Umbilical cord (tissue), 2 donors: ENCODE measurements around the gene MAFF. TPM values are rescaled to one million over a fixed set of nuclear protein-coding genes. Genes with fewer than 3 reads are reported as not detected.
A peak's percentile ranks its signal among the peaks of the same experiment; 100 is the strongest.
"Not testable (repeated sequence)": the region's sequence is repeated elsewhere in the genome, so short reads cannot be mapped to it uniquely, and the experiment has no call there.

ENCODE experiments used
- DNase-seq: peaks from one replicate; pipeline ENCODE4 v3.0.0-alpha.2; 2015; ENCODE audit warnings: low spot score
- total RNA-seq: library from RNA; depleted of rRNA; stranded (reverse); fragments of >200 nt; gene quantifications from one replicate; pipeline ENCODE4 v1.2.3, GENCODE V29; 2014; ENCODE audit warnings: low replicate concordance; ENCODE audit not compliant: insufficient read depth

Gene MAFF
- total RNA-seq, 1 donor from 2014 or later = 31.3 TPM

DNA sequence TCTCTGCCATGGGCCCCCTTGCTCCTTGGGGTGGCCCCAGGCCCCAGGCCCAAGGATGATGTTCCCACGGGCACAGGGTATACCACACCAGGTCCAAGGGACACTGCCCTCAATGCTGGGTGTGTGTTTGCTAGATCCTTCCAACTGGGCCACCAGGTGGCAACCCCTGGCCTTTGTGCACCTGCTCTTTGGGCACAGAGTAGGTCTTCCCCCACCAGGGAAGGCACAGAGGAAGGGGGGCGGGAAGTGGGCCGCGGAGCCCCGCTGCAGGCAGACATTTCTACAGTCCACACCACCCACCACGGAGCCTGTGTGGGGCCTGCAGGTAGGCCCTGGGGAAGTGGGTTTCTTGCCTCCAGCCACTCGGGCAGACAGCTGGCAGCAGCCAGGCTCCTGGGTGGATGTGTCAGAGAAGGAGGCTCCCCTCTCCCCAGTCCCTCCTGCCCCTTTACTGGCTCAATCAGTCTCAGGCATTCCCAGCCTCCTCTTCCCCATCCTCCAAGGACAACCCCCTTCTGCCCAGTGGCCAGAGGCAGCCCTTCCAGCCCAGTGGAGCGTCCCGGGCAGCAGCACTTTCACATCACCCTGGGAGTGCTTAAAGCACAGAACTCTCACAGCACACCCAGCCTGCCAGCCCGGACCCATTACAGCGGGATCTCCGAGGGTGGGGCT is 21.6 kb downstream of the MAFF start:
- no peak for DNase-seq

DNA sequence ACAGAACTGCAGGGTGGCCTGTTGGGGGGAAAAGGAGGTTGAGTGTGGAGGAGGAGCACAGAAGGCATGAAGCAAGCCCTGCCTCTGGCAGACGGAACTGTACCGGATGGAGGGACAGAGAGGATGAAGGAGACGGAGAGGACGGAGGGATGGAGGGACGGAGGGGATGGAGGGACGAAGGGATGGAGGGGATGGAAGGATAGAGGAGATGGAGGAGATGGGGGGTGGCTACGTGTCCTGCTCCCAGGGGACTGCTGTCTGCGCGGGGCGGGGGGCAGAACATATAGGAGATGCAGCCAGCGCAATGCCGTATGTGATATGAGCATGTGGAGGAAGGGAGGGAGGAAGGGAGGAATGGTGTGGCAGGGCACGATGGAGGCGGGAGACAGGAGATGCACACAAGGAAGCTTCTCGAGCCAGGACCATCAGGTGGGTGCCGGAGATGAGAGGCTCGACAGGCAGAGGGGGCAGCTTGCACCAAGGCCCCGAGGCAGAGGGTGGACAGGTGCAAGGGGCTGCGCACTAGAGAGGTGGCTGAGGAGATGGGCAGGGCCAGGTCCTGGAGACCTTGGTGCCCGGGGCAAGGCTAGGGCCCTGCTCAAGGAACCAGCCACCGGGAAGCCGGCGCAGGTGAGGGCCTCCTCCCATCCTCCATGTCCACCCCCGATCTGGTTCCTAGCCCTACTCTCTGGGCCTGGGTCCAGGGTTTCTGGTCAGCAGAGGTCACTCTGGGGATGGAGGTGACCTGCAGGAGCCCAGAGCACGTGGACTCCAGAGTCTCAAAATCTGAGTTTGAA is 25.3 kb downstream of the MAFF start:
- DNase-seq = no peak

DNA sequence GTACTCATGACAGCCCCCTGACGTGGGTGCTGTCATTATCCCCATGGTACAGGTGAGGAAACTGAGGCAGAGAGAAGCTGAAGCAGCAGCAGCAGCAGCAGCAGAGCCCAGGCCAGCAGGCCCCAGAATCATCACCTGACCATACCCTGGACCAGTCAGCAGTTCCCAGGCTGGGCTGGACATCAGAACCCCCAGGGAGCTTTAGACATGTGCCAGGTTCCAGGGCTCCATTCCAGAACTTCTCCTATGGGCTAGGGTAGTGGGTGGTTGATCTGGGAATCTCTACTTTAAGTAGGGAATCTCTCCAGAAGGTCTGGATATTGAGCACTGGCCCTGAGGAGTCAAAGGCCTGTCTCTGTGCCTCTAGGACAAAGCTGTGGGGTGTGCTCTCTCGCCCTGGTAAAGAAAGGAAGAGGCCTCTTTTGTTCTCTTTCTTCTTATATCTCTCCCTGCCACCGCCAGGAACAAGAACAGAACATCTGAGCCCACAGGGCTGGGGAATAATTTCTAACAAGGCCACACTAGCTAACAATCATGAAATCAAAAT is 26.6 kb downstream of the MAFF start:
- DNase-seq = no peak

DNA sequence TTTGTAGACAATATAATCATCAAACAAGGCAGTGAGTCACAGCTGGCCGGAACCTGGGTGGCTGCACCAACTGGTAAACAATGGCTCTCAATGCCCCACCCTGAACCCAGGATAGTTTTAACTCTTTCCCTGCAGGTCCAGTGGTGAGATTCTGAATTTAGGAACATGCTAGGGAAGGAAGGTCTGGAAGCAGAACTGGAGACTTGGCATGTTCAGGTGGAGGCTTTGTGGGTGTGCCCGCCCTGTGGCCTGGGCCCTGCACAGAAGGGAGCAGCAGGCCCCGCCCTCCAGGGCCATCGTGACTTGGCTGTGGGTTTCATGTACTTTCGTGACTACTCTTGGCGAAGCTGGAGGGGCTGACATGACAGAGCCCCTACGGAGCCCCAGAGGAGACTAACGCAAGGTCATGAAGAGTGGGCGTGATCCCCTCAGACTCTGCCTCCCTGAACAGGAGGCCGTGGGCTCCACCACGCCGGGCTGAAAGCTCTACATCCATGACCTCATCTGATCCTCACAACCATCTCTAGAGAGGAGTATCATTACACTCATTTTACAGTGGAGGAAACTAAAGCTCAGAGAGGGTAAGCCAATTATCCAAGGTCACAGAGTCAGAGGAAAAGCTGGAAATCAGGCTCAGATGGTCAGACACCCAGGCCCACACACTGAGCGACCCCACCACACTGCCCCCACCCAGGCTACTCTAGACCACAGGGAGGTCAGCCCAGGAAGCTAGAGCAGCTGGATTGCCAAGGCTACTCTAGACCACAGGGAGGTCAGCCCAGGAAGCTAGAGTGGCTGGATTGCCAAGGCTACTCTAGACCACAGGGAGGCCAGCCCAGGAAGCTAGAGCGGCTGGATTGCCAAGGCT is 27.3 kb downstream of the MAFF start:
- DNase-seq = no peak

DNA sequence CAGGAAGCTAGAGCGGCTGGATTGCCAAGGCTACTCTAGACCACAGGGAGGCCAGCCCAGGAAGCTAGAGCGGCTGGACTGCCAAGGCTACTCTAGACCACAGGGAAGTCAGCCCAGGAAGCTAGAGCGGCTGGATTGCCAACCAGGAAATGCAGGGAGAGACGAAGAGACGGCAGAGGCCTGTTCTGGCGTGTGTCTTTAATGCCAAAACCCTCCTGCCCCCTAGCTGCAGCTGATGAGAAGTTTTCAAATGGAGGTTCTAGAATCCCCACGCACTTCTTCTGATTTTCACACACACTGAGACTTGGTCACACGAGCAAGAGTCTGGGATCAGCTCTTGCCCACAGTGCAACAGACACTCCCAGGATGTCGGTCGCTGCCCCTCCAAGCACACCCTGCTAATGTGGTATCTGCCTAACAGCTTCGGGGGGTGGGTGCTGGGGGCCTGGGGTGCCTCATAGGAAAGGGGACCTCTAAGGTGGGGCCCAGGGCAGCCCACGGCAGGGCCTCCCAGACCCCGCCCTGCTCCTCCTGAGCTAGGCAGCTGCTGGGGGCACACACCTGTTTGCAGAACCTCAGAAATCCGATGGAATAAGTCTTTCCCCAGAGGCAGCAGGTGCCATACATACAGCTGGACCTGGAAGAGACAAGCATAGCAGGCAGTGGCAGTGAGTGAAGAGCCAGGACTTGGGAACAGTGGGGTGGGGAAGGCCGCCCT is 28.5 kb downstream of the MAFF start:
- DNase-seq = peak; percentile 73

DNA sequence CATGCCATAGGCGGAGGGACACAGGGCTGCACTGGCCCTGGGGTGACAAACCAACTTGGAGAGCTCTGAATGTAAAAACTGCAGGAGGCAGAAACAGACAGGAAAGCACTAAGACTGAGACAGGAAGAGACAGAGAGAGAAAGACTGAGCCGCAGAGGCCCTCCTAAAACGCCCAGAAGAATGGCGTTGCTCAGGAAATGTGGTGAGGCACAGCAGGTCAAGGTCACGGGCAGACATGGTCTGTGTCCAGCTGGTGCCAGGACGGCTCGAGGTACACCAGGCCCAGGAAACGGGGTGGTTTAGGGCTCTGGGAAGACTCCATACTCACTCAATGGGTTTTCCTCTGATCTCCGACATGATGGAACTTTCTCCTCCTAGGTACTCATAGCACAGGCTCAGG is 29.1 kb downstream of the MAFF start:
- DNase-seq = no peak

DNA sequence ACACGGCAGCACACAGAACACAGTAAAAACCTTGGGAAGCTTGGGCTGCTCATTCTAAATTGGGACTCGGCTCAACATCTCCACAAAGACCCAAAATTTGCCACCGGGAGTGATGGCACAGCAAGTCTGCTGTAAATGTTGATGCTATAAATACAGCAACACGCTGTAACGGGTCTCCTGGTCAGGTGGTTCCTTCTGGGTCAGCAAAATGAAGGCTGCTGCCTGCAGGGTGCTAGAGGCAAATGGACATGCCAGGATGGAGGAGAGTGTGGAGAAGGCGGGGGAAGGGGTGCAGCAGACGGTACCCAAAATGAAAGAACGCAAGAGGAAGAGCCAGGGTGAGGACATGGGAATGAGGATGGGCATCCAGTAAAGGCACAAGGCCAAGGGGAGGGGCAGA is 30.4 kb downstream of the MAFF start:
- DNase-seq = no peak

DNA sequence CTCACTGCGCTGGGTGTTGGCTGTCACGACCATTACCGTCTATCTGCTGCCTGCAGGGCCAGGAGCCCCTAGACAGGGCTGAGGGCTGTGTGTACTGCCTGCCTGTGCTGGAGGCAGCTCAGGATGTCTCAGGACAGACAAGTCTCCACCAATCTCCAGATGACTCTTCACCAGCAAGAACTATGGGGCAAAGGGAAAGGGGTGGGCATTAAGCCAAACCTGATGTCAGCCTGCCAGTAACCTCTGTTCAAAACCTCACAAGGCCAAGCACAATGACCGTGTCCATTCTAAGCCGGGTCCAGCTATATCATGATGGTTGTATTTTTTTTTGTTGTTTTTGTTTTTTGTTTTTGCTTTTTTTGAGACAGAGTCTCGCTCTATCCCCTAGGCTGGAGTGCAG is 31.6 kb downstream of the MAFF start:
- DNase-seq = no peak

DNA sequence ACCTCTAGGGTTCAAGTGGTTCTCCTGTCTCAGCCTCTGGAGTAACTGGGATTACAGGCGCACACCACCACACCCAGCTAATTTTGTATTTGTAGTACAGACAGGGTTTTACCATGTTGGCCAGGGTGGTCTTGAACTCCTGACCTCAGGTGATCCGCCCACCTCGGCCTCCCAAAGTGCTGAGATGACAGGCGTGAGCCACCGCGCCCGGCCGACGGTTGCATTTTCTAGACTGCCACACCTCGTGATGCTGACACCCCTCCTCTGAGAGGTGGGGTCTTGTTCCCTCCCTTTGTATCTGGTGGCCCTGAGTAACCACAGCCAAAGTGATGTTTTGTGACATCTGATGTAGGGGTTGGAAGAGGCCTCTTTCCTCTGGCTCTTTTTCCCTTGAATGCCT is 32.1 kb downstream of the MAFF start:
- not testable (repeated sequence) for DNase-seq

DNA sequence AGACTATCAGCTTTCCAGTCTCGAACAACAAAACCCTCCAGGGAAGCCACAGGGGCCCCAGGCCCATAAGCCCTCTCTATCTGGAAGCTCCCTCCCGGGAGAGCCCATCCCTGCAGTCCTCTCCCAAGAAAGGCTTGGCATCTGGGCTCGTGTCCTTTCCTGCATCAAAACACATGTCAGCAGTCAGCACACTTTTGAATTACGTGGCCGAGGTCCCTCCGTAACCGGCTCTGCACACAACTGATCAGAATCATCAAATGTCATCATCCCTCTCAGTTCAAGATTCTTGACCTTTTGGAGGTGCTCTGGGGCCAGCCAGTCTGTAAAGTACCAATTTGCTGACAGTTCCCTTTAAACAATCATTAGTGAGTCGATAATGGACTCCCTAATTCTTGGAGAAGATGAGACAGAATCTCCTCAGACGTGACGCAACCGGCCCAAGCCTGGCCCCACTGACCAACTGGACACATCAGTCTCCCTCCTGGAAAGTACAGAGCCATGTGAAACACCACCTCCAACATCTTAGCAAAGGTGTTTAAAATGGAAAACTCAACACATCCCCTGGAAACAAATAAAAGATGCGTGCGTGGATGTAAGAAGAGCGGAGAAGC is 33.6 kb downstream of the MAFF start:
- DNase-seq = no peak

DNA sequence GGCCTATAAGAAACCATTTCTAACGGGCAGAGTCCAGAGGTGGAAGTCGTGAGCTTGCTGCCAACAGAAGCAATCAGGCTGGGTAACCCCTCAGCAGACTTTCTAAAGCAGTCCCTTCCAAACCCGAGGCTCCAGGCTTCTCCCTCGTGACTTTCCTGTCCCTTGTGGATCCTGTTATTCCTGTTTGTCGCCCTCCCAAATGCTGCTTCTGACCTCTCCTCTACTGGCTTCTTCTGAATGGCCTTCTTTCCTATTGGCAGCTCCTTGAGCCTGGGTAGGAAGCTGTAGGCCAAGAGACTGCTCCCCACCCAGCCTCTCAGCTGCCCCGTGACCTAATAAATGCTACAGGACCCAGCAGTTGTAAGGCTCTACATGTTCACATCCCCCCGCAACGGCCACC is 35.0 kb downstream of the MAFF start:
- DNase-seq = no peak

DNA sequence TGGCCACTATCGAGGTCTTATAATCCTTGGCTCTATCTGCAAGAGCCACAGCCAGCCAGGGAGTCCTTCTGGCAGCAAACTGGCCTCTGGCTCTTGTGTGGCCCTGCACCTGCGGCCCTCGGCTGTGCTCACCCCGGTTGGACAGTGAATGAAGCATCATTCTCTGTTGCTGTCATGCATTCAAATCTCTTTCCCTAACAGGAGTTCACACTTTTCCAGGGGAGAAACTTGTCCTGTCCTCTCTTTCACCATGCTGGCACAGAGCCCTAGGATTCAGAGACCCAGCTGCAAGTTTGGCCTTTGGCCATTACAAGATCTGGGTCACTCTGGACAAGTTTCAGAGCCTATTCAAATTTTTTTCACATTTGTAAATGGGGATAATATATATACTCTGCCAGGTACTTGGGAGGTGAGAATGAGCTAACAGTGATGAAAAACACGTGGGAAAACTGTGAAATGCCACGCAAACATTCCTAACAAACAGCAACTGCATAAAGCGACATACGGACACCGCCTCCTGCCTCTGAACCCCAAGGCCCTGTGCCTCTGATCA is 36.8 kb downstream of the MAFF start:
- DNase-seq = no peak

DNA sequence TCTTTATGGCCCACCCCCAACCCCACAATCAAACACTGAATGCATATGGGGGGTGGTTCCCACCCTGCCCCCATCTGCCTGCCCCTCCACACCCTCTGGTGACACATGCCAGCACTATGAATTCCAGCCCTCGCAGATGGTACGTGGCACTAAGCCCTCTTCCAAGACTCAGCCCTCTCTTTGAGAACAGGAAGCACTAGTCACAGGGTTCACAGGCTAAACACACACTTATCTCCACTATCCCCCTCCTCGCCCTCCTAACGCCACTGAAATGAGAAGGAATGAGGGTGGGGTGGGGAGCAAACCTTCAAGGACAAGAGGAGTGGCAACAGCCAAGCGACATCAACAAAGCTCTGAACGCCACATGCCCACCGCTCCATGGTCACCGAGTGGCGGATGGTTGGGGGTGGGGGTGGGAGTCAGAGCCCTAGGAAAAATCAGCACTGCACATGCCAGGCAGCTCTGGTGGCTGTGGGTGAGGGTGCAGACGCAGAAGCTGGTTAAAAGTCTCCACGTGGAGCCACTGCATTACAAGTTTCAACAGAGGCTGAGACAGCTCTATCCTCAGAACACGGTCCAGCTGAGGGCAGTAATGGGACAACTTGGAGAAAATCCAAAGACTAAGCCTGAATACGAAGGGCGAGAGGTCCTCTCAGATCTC is 37.4 kb downstream of the MAFF start:
- peak; percentile 89 for DNase-seq

DNA sequence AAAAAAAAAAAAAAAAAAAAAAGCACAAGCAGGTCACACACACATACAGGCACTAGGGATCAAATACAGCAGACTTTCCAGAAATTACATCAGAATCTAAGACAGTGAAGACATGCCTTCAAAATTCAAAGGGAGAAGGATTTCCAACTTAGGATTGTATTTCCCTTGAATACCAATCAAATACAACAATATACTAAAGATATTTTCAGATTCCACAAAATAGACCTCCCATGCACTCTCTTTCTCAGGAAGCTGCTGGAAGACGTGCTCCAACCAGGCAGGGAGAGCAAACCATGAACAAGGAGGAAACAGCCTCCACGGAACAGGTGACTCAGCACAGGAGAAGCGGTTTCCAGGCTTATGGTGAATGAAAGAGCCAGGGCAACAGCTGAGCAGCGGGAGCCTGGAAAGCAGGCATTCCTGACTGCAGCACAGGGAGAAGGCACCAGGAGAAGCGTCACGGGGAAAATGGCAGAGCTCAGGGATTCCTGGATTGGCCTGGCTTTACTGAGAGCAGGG is 39.0 kb downstream of the MAFF start:
- DNase-seq = peak; percentile 74

DNA sequence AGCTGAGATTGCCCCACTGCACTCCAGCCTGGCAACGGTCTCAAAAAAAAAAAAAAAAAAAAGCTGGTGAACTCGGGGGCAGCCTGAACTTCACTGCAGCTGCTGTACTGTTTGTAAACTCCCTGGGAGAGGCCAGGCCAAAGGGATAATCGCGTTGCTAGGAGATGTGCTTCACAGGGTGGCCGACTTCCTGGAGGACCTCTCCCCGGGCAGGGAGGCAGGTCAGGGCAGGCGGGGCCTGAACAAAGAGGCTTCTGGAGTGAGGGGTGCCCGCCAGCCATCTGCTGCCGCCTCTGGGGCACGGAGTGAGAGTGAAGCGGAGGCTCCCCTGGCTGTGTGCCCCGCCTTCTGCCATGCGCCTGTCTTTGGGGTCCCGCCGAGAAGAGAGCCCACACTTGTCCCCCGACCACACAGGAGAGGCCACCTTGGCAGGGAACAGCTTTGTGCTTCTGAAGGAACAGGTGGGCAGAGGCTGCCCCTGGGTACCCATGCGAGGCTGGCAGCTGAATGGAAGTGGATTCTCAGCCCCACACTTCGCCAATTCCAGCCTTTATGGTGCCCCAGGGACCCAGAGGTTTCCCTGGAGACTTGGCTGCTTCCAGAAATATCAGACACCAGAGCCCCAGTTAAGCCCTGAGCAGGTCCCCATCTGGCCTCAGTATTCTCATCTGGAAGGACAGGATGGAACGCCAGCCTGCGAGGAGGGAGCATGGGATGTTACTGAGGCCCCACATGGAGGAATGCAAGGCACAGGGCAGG is 41.4 kb downstream of the MAFF start:
- peak; percentile 90 for DNase-seq

DNA sequence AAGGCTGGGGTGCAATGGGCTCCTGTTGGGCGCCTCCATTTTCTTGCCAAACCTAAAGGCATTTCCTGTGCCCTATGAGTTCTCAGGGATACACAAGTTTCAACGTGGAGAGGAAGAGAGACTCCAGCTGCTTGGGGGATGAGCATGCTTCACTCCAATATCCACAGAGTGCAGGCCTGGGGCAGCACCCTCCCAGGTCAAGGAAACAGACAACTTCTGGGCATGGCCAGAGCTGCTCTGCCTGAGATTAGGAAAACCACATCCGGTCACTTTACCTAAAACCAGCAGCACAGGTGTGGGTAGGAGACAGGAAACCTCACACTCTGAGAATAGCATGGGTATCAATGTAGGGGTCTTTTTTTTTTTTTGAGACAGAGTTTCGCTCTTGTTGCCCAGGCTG is 42.3 kb downstream of the MAFF start:
- no peak for DNase-seq

DNA sequence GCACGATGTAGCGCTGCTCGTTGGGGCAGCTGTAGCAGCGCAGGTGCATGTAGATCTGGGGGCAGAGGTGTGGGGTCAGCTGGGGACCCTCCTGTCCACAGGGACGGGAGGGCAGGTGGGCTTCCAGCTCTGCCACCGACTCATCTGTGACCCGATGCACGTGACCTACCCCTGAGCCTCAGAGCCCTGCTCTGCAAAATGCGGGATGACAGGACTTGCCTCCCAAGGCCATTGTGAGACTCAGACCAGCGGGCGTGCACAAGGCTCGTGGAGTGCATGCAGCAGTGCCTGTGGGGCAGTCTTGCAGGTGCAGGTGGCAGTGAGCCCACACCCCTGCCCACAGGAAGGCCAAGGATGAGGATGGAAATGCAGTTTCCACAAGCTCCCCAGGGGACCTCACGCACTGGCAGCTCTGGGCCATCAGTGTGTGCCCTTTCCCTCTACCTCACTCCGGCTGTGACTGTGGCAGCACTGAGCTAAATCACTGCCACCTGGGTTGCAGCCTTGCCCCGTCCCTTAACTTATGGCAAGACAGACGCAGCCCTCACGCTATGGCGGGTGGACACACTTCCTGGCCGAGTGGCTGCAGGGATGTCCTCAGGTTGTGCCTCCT is 44.4 kb downstream of the MAFF start:
- no peak for DNase-seq

DNA sequence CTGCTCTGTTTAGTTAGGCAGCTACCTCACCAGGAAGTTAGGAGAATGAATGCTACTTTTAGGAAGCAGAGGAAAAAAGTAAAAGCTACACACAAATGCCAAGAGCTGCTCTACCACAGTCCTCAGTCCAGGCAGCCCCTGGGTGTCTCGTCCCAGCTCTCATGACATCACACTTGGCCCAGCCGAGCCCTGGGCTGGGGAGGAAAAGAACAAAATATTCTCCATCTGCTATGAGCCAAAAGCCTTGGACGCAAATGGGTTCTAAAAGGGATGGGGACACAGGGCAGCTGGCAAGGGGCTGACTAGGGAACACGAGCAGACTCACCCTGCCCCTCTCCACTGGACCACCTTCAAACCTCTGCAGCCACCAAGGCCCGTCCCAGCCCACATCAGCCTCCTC is 44.9 kb downstream of the MAFF start:
- DNase-seq = no peak

DNA sequence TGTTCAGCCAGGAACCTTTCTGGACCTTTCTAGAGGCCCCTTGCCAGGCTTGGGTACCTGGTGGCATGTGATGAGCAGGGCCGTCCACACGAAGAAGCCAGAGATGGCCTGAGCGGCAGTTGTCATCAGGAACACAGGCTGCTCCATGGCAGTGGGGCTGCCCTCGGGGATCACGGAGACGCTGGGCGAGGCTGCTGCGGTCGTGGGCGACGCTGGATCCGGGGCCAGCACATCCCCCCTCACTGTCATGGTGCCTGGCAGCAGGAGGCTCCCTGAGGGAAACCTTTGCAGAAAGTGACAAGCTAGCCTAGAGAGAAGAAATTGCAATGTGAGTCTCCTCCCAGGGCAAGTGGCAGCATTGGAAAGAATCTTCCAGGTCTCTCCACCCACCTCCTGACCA is 45.9 kb downstream of the MAFF start:
- no peak for DNase-seq
